Hepatocyte (in vitro differentiated cells): ENCODE data around the gene RIC8B. TPM values are rescaled to one million over a fixed set of nuclear protein-coding genes. Genes with fewer than 3 reads are reported as not detected.
"Not testable (repeated sequence)": the region's sequence is repeated elsewhere in the genome, so short reads cannot be mapped to it uniquely, and the experiment has no call there.

ENCODE experiments used
- DNase-seq: peaks from one replicate; pipeline ENCODE4 v3.0.0-alpha.2; 2016; ENCODE audit warnings: low spot score
- H2AFZ ChIP-seq: fragments of 200-600 bp; sonication (generic); 2 replicates; pipeline ENCODE4 v1.6.0; 2016; ENCODE audit warnings: antibody characterized with exemption, mild to moderate bottlenecking
- H3K27ac ChIP-seq: fragments of 200-600 bp; sonication (generic); 2 replicates; pipeline ENCODE4 v1.5.1; 2016; ENCODE audit warnings: mild to moderate bottlenecking
- H3K27me3 ChIP-seq: fragments of 200-600 bp; sonication (generic); 2 replicates; pipeline ENCODE4 v1.6.1; 2016
- H3K36me3 ChIP-seq: fragments of 200-600 bp; sonication (generic); replicated peaks from 2 replicates; pipeline ENCODE4 v1.5.1; 2016; ENCODE audit warnings: low read depth; ENCODE audit not compliant: insufficient read depth
- H3K4me1 ChIP-seq: fragments of 200-600 bp; sonication (generic); 2 replicates; pipeline ENCODE4 v1.5.1; 2016; ENCODE audit warnings: mild to moderate bottlenecking, moderate library complexity; ENCODE audit not compliant: insufficient read depth
- H3K4me2 ChIP-seq: fragments of 200-600 bp; sonication (generic); 2 replicates; pipeline ENCODE4 v1.6.0; 2016
- H3K4me3 ChIP-seq: fragments of 200-600 bp; sonication (generic); 2 replicates; pipeline ENCODE4 v1.5.1; 2016; ENCODE audit warnings: mild to moderate bottlenecking
- H3K79me2 ChIP-seq: fragments of 200-600 bp; sonication (generic); 2 replicates; pipeline ENCODE4 v1.6.0; 2017; ENCODE audit warnings: mild to moderate bottlenecking
- H3K9me2 ChIP-seq: fragments of 200-600 bp; sonication (generic); replicated peaks from 2 replicates; pipeline ENCODE4 v1.6.0; 2017; ENCODE audit warnings: mild to moderate bottlenecking; ENCODE audit not compliant: insufficient read depth
- H3K9me3 ChIP-seq: fragments of 200-600 bp; sonication (generic); 2 replicates; pipeline ENCODE4 v1.5.1; 2016; ENCODE audit warnings: low read depth, mild to moderate bottlenecking
- H4K20me1 ChIP-seq: fragments of 200-600 bp; sonication (generic); 2 replicates; pipeline ENCODE4 v1.6.0; 2016; ENCODE audit warnings: mild to moderate bottlenecking; ENCODE audit not compliant: insufficient read depth, poor library complexity, severe bottlenecking
- CTCF ChIP-seq: fragments of 200-600 bp; sonication (generic); IDR thresholded peaks from 2 replicates; pipeline ENCODE4 v1.5.1; 2016; ENCODE audit warnings: antibody characterized with exemption, mild to moderate bottlenecking; ENCODE audit not compliant: poor library complexity
- EZH2 ChIP-seq: fragments of 200-600 bp; sonication (generic); IDR thresholded peaks from 2 replicates; pipeline ENCODE4 v1.6.1; 2016; ENCODE audit warnings: antibody characterized with exemption, mild to moderate bottlenecking, borderline replicate concordance
- EZH2phosphoT487 ChIP-seq: fragments of 200-600 bp; sonication (generic); IDR thresholded peaks from one replicate; pipeline ENCODE4 v1.6.1; 2018; ENCODE audit warnings: antibody characterized with exemption, mild to moderate bottlenecking, low read depth, moderate library complexity; ENCODE audit not compliant: unreplicated experiment, severe bottlenecking
- WGBS: methylation state at CpG from one replicate; pipeline ENCODE4 v1.1.6; 2016; ENCODE audit warnings: low lambda C conversion rate; ENCODE audit errors: missing lambda C conversion rate; 5-methylcytosine and 5-hydroxymethylcytosine counted together
- polyA plus RNA-seq: library from polyadenylated mRNA; unstranded; fragments of >200 nt; fragmentation: Nextera tagmentation; extraction: Ambion mirVana; gene quantifications from 2 replicates; pipeline ENCODE4 v1.2.1, GENCODE V29; 2016
- total RNA-seq: library from RNA; depleted of rRNA; stranded (reverse); fragments of >200 nt; gene quantifications from 2 replicates; pipeline ENCODE4 v1.2.3, GENCODE V29; 2014

The RIC8B gene, protein sequence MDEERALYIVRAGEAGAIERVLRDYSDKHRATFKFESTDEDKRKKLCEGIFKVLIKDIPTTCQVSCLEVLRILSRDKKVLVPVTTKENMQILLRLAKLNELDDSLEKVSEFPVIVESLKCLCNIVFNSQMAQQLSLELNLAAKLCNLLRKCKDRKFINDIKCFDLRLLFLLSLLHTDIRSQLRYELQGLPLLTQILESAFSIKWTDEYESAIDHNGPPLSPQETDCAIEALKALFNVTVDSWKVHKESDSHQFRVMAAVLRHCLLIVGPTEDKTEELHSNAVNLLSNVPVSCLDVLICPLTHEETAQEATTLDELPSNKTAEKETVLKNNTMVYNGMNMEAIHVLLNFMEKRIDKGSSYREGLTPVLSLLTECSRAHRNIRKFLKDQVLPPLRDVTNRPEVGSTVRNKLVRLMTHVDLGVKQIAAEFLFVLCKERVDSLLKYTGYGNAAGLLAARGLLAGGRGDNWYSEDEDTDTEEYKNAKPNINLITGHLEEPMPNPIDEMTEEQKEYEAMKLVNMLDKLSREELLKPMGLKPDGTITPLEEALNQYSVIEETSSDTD
- total RNA-seq (10.6 and 13.3 TPM in 2 replicates), polyA plus RNA-seq (5.4 and 8.8 TPM in 2 replicates)

DNA sequence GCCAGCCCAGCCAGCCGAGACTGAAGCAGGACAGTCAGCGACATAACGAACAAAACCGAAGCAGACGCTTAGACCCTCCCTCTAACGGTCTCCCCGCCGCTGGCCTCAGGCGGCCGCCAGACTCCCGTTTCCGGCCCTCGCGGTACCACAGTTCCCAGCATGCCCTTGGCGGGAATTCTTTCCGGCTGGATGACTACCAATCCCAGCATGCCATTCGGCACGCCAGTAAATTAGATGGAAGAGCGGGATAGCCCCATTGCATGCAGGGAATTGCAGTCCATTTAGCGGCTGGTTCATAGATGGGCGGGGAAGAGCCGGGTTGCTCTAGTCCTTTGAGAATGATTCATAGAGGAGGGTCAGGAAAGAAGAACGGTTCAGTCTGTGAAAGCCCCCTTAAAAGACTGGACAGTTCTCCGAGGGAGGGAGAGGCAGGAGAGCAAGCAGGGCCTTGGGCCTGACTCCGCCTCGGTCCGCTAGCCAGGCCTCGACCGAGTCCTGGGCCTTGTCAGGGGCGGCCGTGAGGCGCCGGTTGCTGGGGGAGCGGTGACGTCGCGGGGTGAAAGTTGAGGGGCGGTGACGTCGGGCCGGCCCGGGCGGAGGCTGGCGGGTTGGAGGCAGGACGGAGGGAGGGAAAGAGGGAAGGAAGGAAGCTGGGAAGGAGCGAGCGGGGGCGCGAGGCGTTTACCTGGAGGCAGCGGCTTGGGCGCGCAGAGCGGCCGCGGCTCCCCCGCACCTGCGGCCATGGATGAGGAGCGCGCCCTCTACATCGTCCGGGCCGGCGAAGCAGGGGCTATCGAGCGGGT, at the start of gene RIC8B:
RIC8B (plus strand) TSS at position 678 of the 803 bp plus-strand sequence; CDS start at position 742, 64 bp downstream.
- TF ChIP-seq EZH2phosphoT487: no peak
- TF ChIP-seq CTCF: no peak
- no peak for TF ChIP-seq EZH2
- H3K79me2 ChIP-seq: peaks cover 43% of the 10 kb centered on the region
- WGBS: under 1% methylated on average over 43 of the region's 66 CpGs
- peak; percentile 98 for DNase-seq
- H3K9me2 ChIP-seq: no peaks in the 10 kb centered on the region
- H4K20me1 ChIP-seq: no peaks in the 10 kb centered on the region
- no peaks in the 10 kb centered on the region for H3K9me3 ChIP-seq
- H3K36me3 ChIP-seq: no peaks in the 10 kb centered on the region
- H3K4me3 ChIP-seq: peak within 1 kb of the TSS; percentile 62
- peak within 1 kb of the TSS; percentile 55 for H2AFZ ChIP-seq
- H3K27ac ChIP-seq: peak within 1 kb of the TSS; percentile 97
- H3K4me2 ChIP-seq: peak within 1 kb of the TSS; percentile 83
- H3K4me1 ChIP-seq: no peaks in the 10 kb centered on the region
- H3K27me3 ChIP-seq: no peaks in the 10 kb centered on the region

GRCh38 chr12:106724934-106725333, 49.5 kb upstream of the RIC8B start:
- Histone ChIP-seq H3K9me2 (no peaks in the 10 kb centered on the region), H3K27ac (no peak overlapping the region), H2AFZ (no peak overlapping the region), H3K4me1 (no peaks in the 10 kb centered on the region), H3K36me3 (no peaks in the 10 kb centered on the region), H3K9me3 (no peaks in the 10 kb centered on the region), H3K4me2 (no peak overlapping the region), H3K27me3 (no peaks in the 10 kb centered on the region), H3K4me3 (no peak overlapping the region), H4K20me1 (no peaks in the 10 kb centered on the region), H3K79me2 (no peaks in the 10 kb centered on the region)
- TF ChIP-seq CTCF (no peak), EZH2 (no peak), EZH2phosphoT487 (no peak)
- WGBS: 89% methylated on average over 5 of the region's 6 CpGs
- DNase-seq: no peak

GRCh38 chr12:106726603-106727202, 47.8 kb upstream of the RIC8B start:
- not testable (repeated sequence) for H3K4me2 ChIP-seq, H3K9me2 ChIP-seq, H3K4me3 ChIP-seq, H3K27me3 ChIP-seq, H3K27ac ChIP-seq, H3K9me3 ChIP-seq, DNase-seq, H3K36me3 ChIP-seq, H3K79me2 ChIP-seq, H4K20me1 ChIP-seq, H3K4me1 ChIP-seq, H2AFZ ChIP-seq
- WGBS: 96% methylated on average over 5 of the region's 5 CpGs
